ENCODE measurements around the gene PARVB.

- no peak for TF ChIP-seq CTCF (conservative IDR thresholded peaks at IDR 0.05 in 1 of 2, IDR thresholded peaks at IDR 0.05 in 1 of 2; ENCODE audit: low read depth in 1 of 2, low read length in 2 of 2)
- no peak for TF ChIP-seq EZH2 (IDR thresholded peaks at IDR 0.05; ENCODE audit: low read length, missing control alignments)
Observed at GRCh38 chr22:44049486-44050231, 25.6 kb downstream of the PARVB start.
